Mesenchymal stem cell (in vitro differentiated cells and primary cell): Measurements from ENCODE around the gene TMEM181. TPM values are rescaled to one million over a fixed set of nuclear protein-coding genes. Genes with fewer than 3 reads are reported as not detected.

Experiments
- DNase-seq: peaks from one replicate; pipeline ENCODE4 v3.0.0-alpha.2; 2013
- H2AFZ ChIP-seq: one replicate; pipeline ENCODE4 v1.6.1; 2013; ENCODE audit warnings: low read depth, mild to moderate bottlenecking, control low read depth, inconsistent platforms, low read length, moderate library complexity
- H2AK5ac ChIP-seq: 2 replicates; pipeline ENCODE4 v1.6.1; 2013; ENCODE audit warnings: low read length, moderate library complexity, mild to moderate bottlenecking, inconsistent platforms; ENCODE audit not compliant: severe bottlenecking
- H2BK120ac ChIP-seq: one replicate; pipeline ENCODE4 v1.6.1; 2013; ENCODE audit warnings: low read depth, mild to moderate bottlenecking, inconsistent platforms, low read length, moderate library complexity
- H2BK12ac ChIP-seq, 2 experiments: one replicate each; pipeline ENCODE4 v1.6.1; 2013; ENCODE audit warnings: inconsistent platforms in 2 of 2, low read length in 2 of 2, mild to moderate bottlenecking in 2 of 2, moderate library complexity in 2 of 2, control low read depth in 1 of 2
- H2BK15ac ChIP-seq: one replicate; pipeline ENCODE4 v1.6.1; 2013; ENCODE audit warnings: mild to moderate bottlenecking, low read depth, inconsistent platforms; ENCODE audit not compliant: poor library complexity, severe bottlenecking
- H2BK5ac ChIP-seq: 2 replicates; pipeline ENCODE4 v1.6.1; 2013; ENCODE audit warnings: low read depth, mild to moderate bottlenecking, low read length, control low read depth, inconsistent platforms; ENCODE audit not compliant: poor library complexity, severe bottlenecking
- H3K14ac ChIP-seq, 2 experiments: one replicate each; pipeline ENCODE4 v1.6.1; 2013; ENCODE audit warnings: inconsistent platforms in 2 of 2, low read length in 2 of 2, control low read depth in 1 of 2, mild to moderate bottlenecking in 1 of 2, moderate library complexity in 1 of 2
- H3K18ac ChIP-seq, 2 experiments: one replicate each; pipeline ENCODE4 v1.6.1; 2013; ENCODE audit warnings: inconsistent platforms in 2 of 2, low read length in 2 of 2, control low read depth in 1 of 2, low read depth in 1 of 2, mild to moderate bottlenecking in 1 of 2
- H3K23ac ChIP-seq, 2 experiments: one replicate each; pipeline ENCODE4 v1.6.1; 2013; ENCODE audit warnings: inconsistent platforms in 2 of 2, low read length in 2 of 2, mild to moderate bottlenecking in 2 of 2, moderate library complexity in 2 of 2, control low read depth in 1 of 2
- H3K27ac ChIP-seq: 2 replicates; pipeline ENCODE4 v1.5.1; 2013; ENCODE audit warnings: mild to moderate bottlenecking, moderate library complexity, low read length, control low read depth, inconsistent platforms; ENCODE audit not compliant: poor library complexity, severe bottlenecking
- H3K27me3 ChIP-seq, 2 experiments: 2 replicates each; pipeline versions ENCODE4 v1.6.1 to v1.7.0; 2013; ENCODE audit warnings: low read length in 2 of 2, mild to moderate bottlenecking in 2 of 2, moderate library complexity in 2 of 2, control low read depth in 1 of 2, inconsistent platforms in 1 of 2; ENCODE audit not compliant: control insufficient read depth in 1 of 2, insufficient read depth in 1 of 2
- H3K36me3 ChIP-seq, 2 experiments: 2 replicates each; pipeline versions ENCODE4 v1.6.1 to v1.7.0; 2013; ENCODE audit warnings: low read length in 2 of 2, control low read depth in 1 of 2, inconsistent platforms in 1 of 2, low read depth in 1 of 2, mild to moderate bottlenecking in 1 of 2; ENCODE audit not compliant: insufficient read depth in 2 of 2, control insufficient read depth in 1 of 2
- H3K4ac ChIP-seq, 2 experiments: one replicate each; pipeline ENCODE4 v1.6.1; 2013; ENCODE audit warnings: inconsistent platforms in 2 of 2, low read length in 2 of 2, mild to moderate bottlenecking in 2 of 2, moderate library complexity in 2 of 2, control low read depth in 1 of 2, low read depth in 1 of 2
- H3K4me1 ChIP-seq: 2 replicates; pipeline ENCODE4 v1.6.1; 2013; ENCODE audit warnings: low read depth, low read length, control low read depth; ENCODE audit not compliant: control insufficient read depth, insufficient read depth
- H3K4me2 ChIP-seq: 2 replicates; pipeline ENCODE4 v1.6.1; 2013; ENCODE audit warnings: low read length, mild to moderate bottlenecking, inconsistent platforms; ENCODE audit not compliant: poor library complexity, severe bottlenecking
- H3K4me3 ChIP-seq, 2 experiments: 2 replicates each; pipeline versions ENCODE4 v1.5.1 to v1.7.0; 2013; ENCODE audit warnings: low read length in 2 of 2, mild to moderate bottlenecking in 2 of 2, control low read depth in 1 of 2, low read depth in 1 of 2; ENCODE audit not compliant: insufficient read depth in 1 of 2
- H3K79me1 ChIP-seq: replicated peaks from 2 replicates; pipeline ENCODE4 v1.6.1; 2013; ENCODE audit warnings: mild to moderate bottlenecking, control low read depth, low read length, inconsistent platforms; ENCODE audit not compliant: poor library complexity, severe bottlenecking
- H3K9ac ChIP-seq: 2 replicates; pipeline ENCODE4 v1.7.0; 2013; ENCODE audit warnings: mild to moderate bottlenecking, low read length, moderate library complexity
- H3K9me3 ChIP-seq: 2 replicates; pipeline ENCODE4 v1.7.0; 2013; ENCODE audit warnings: mild to moderate bottlenecking, low read length; ENCODE audit not compliant: control insufficient read depth
- H4K8ac ChIP-seq: one replicate; pipeline ENCODE4 v1.6.1; 2013; ENCODE audit warnings: inconsistent platforms, mild to moderate bottlenecking, low read length, moderate library complexity
- H4K91ac ChIP-seq: one replicate; pipeline ENCODE4 v1.6.1; 2013; ENCODE audit warnings: mild to moderate bottlenecking, low read length, inconsistent platforms
- WGBS: methylation state at CpG from one replicate; pipeline ENCODE4 v1.1.7; 2013; ENCODE audit warnings: mixed read lengths; 5-methylcytosine and 5-hydroxymethylcytosine counted together
- small RNA-seq: library from polyadenylated mRNA; stranded (forward); fragments of <200 nt; extraction: miRNeasy Mini kit (QIAGEN cat#:217004); gene quantifications from one replicate; pipeline ENCODE3, GENCODE V24; 2013; ENCODE audit warnings: low read depth

TMEM181 gene

GRCh38 chr6:158684311-158684710 is 124.4 kb downstream of the TMEM181 start:
- H2AFZ ChIP-seq: no peak overlapping the region
- DNase-seq: no peak
- no peaks in the 10 kb centered on the region for H3K36me3 ChIP-seq
- no peak overlapping the region for H3K9ac ChIP-seq
- no peak overlapping the region for H3K4ac ChIP-seq
- no peak overlapping the region for H2BK15ac ChIP-seq
- no peak overlapping the region for H2AK5ac ChIP-seq
- no peaks in the 10 kb centered on the region for H3K9me3 ChIP-seq
- no peaks in the 10 kb centered on the region for H3K27me3 ChIP-seq
- no peak overlapping the region for H4K8ac ChIP-seq
- H2BK5ac ChIP-seq: no peak overlapping the region
- WGBS: 90% methylated on average over 5 of the region's 5 CpGs
- H4K91ac ChIP-seq: peak overlapping the region; percentile 2
- no peak overlapping the region for H3K14ac ChIP-seq
- H2BK12ac ChIP-seq: no peak overlapping the region
- H3K27ac ChIP-seq: no peak overlapping the region
- H3K18ac ChIP-seq: no peak overlapping the region
- H3K79me1 ChIP-seq: no peaks in the 10 kb centered on the region
- H3K4me1 ChIP-seq: peaks cover 2% of the 10 kb centered on the region
- no peak overlapping the region for H3K23ac ChIP-seq
- no peak overlapping the region for H2BK120ac ChIP-seq
- H3K4me2 ChIP-seq: no peak overlapping the region
- H3K4me3 ChIP-seq: no peak overlapping the region

DNA sequence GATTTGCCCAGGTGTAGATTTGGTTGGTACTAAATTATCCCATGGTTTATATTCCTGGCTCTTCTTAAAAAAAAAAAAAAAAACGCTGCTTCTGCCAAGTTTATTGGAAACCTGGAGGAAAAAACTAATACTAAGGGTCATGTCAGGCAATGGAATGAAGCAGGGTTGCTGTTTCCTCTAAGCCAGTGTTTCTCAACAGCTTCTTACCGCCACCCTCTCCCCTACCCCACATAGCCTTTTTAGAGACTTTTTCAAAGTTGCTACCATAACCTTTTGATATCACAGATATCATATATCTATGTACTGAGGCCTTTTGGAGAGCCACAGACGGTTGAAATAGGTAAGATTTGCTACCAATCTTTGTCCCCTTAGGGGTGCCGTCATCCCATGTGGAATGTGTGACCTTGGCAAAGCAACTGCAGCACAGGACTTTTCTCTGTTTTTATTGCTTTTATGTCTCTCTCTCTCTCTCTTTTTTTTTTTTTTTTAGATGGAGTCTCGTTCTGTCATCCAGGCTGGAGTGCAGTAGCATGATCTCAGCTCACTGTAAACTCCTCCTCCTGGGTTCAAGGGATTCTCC is 124.9 kb downstream of the TMEM181 start:
- WGBS: 93% methylated on average over 3 of the region's 5 CpGs
- no peak overlapping the region for H3K4ac ChIP-seq
- no peak for DNase-seq

More for the DNA sequence above, 124.9 kb downstream of the TMEM181 start:
- no peak overlapping the region for H3K14ac ChIP-seq
- H3K9me3 ChIP-seq: no peaks in the 10 kb centered on the region
- H3K4me1 ChIP-seq: peaks cover 2% of the 10 kb centered on the region
- H3K27ac ChIP-seq: no peak overlapping the region
- H4K8ac ChIP-seq: no peak overlapping the region
- no peak overlapping the region for H2BK12ac ChIP-seq
- no peak overlapping the region for H3K4me2 ChIP-seq
- no peak overlapping the region for H2BK15ac ChIP-seq
- no peaks in the 10 kb centered on the region for H3K79me1 ChIP-seq
- H3K36me3 ChIP-seq: no peaks in the 10 kb centered on the region
- no peak overlapping the region for H2BK5ac ChIP-seq
- no peak overlapping the region for H3K18ac ChIP-seq
- H3K4me3 ChIP-seq: no peak overlapping the region
- no peak overlapping the region for H2AK5ac ChIP-seq
- H2BK120ac ChIP-seq: no peak overlapping the region
- H2AFZ ChIP-seq: no peak overlapping the region
- no peak overlapping the region for H3K23ac ChIP-seq
- no peaks in the 10 kb centered on the region for H3K27me3 ChIP-seq
- H4K91ac ChIP-seq: no peak overlapping the region
- no peak overlapping the region for H3K9ac ChIP-seq

Small RNA genes lying within 50 kb of the gene (small RNA-seq; reads per million reads assigned to genes)
- gene MIR7161: not detected
